ENCODE data around the gene NIPSNAP2.

DNA sequence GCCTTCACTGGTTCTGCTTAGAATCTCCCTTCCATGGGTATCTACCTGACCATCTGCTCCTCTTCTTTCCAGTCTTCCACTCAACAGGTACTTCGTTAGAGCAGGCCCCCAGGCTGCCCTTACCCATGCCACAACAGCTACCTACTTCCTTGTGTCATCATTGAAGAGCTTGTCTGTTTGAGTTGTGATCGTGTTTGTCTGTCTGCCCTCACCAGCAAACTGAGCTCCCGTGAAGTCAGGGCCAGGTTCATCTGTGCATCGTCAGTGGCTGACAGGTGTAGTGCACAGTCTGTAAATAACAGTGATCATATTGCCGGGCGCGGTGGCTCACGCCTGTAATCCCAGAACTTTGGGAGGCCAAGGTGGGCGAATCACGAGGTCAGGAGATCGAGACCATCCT lies 5.0 kb downstream of the NIPSNAP2 start:
- TF ChIP-seq GATA2 (IDR thresholded peaks at IDR 0.05; ENCODE audit: low read depth, low read length) (no peak), GATA3 (IDR thresholded peaks at IDR 0.05; ENCODE audit: low read depth, low read length) (no peak)
